K562 (cell line): Measurements from ENCODE around the gene FLRT1. TPM values are rescaled to one million over a fixed set of nuclear protein-coding genes. Genes with fewer than 3 reads are reported as not detected.

ENCODE experiments used
- ASH1L ChIP-seq: fragments of 450-650 bp; IDR thresholded peaks from 2 replicates; pipeline ENCODE4 v1.6.1; 2018; ENCODE audit warnings: borderline replicate concordance, mild to moderate bottlenecking, low read depth; ENCODE audit not compliant: partially characterized antibody
- BHLHE40 ChIP-seq: IDR thresholded peaks from 2 replicates; pipeline ENCODE4 v1.6.1; 2011; ENCODE audit warnings: low read length, improper control_type of control experiment
- CREB1 ChIP-seq, 2 experiments: sonication (generic) in 1 of 2; formaldehyde crosslinking in 1 of 2; IDR thresholded peaks; 2 replicates each; pipeline versions ENCODE4 v1.6.1 to v1.8.0; 2012 to 2022; ENCODE audit warnings: inconsistent platforms in 1 of 2, mild to moderate bottlenecking in 1 of 2, missing genetic modification reagents in 1 of 2, moderate library complexity in 1 of 2
- HMGN3 ChIP-seq: IDR thresholded peaks from 2 replicates; pipeline ENCODE4 v1.6.1; 2011; ENCODE audit warnings: borderline replicate concordance, low read depth, mild to moderate bottlenecking, mixed read lengths, low read length; ENCODE audit not compliant: insufficient read length; ENCODE audit errors: extremely low read depth
- JUN ChIP-seq, 2 experiments: sonication (generic) in 1 of 2; formaldehyde crosslinking in 1 of 2; IDR thresholded peaks; 2 replicates each; pipeline versions ENCODE4 v1.6.1 to v1.8.0; 2012 to 2022; ENCODE audit warnings: borderline replicate concordance in 2 of 2, mild to moderate bottlenecking in 2 of 2, improper control_type of control experiment in 1 of 2, low read depth in 1 of 2, low read length in 1 of 2, missing genetic modification reagents in 1 of 2
- KLF6 ChIP-seq: fragments of 250-450 bp; sonication (Bioruptor Pico); IDR thresholded peaks from 2 replicates; pipeline ENCODE4 v1.4.0; 2020; ENCODE audit warnings: mild to moderate bottlenecking, moderate library complexity, borderline replicate concordance
- SMAD2 ChIP-seq: fragments of 150-350 bp; IDR thresholded peaks from 2 replicates; pipeline ENCODE4 v1.6.1; 2014; ENCODE audit warnings: low read depth, mild to moderate bottlenecking, low read length
- SREBF2 ChIP-seq: sonication (generic); formaldehyde crosslinking; IDR thresholded peaks from 2 replicates; pipeline ENCODE4 v1.4.0; 2020; ENCODE audit warnings: mild to moderate bottlenecking, missing genetic modification reagents
- SRSF1 ChIP-seq: fragments of 200-400 bp; formaldehyde crosslinking; IDR thresholded peaks from 2 replicates; pipeline ENCODE4 v1.6.1; 2017; ENCODE audit warnings: mild to moderate bottlenecking, low read depth, low read length, moderate library complexity
- TEAD4 ChIP-seq, 2 experiments: sonication (generic) in 1 of 2; formaldehyde crosslinking in 1 of 2; IDR thresholded peaks; 2 replicates each; pipeline versions ENCODE4 v1.6.1 to v1.8.0; 2012 to 2022; ENCODE audit warnings: borderline replicate concordance in 1 of 2, inconsistent platforms in 1 of 2, low read length in 1 of 2, mild to moderate bottlenecking in 1 of 2, missing genetic modification reagents in 1 of 2
- YY1 ChIP-seq, 3 experiments: IDR thresholded peaks; 2 replicates each; pipeline ENCODE4 v1.6.1; 2011; ENCODE audit warnings: low read length in 2 of 3, mild to moderate bottlenecking in 2 of 3, moderate library complexity in 2 of 3, borderline replicate concordance in 1 of 3, control low read depth in 1 of 3, low read depth in 1 of 3; ENCODE audit not compliant: insufficient read depth in 3 of 3, insufficient replicate concordance in 2 of 3, control insufficient read depth in 1 of 3, insufficient read length in 1 of 3; ENCODE audit errors: extremely low read depth in 1 of 3
- ZKSCAN8 ChIP-seq: fragments of 200-800 bp; sonication (Bioruptor generic); IDR thresholded peaks from 2 replicates; pipeline ENCODE4 v1.6.1; 2016; ENCODE audit warnings: missing genetic modification characterization, missing compliant biosample characterization
- ZNF324 ChIP-seq: fragments of 250-450 bp; sonication (Bioruptor Pico); IDR thresholded peaks from 2 replicates; pipeline ENCODE4 v1.4.0; 2020; ENCODE audit warnings: mild to moderate bottlenecking
- ZNF354B ChIP-seq: fragments of 250-450 bp; sonication (Bioruptor Pico); IDR thresholded peaks from 2 replicates; pipeline ENCODE4 v1.4.0; 2020
- ZNF444 ChIP-seq: fragments of 250-450 bp; sonication (Bioruptor Pico); IDR thresholded peaks from 2 replicates; pipeline ENCODE4 v1.4.0; 2020; ENCODE audit warnings: mild to moderate bottlenecking, moderate library complexity
- ZNF668 ChIP-seq: fragments of 250-450 bp; sonication (Bioruptor Pico); IDR thresholded peaks from 2 replicates; pipeline ENCODE4 v1.8.0; 2022; ENCODE audit warnings: mild to moderate bottlenecking, inconsistent platforms
- polyA plus RNA-seq, 8 experiments: library from polyadenylated mRNA; depleted of rRNA in 4 of 8; stranded (reverse) in 5 of 8; unstranded in 3 of 8; fragments of >200 nt; fragmentation: Nextera tagmentation in 2 of 8; fragmentation: Illumina TruSeq in 1 of 8; extraction: Ambion mirVana in 2 of 8; extraction: Trizol in 1 of 8; gene quantifications; 2 replicates each; pipeline versions ENCODE4 v1.2.1 to v1.2.3, GENCODE V29; 2011 to 2014; ENCODE audit warnings: inconsistent platforms in 1 of 8, missing spikeins in 1 of 8
- total RNA-seq, 7 experiments: library from RNA; depleted of rRNA in 6 of 7; stranded (reverse); fragments of >200 nt in 6 of 7; fragmentation: Illumina TruSeq in 2 of 7; extraction: Trizol in 2 of 7; gene quantifications; 2 replicates each; pipeline versions ENCODE4 v1.2.1 to v1.2.3, GENCODE V29; 2011 to 2021; ENCODE audit warnings: low replicate concordance in 1 of 7
- TF ChIP-seq, protein P1 (sequence below): sonication (generic); IDR thresholded peaks from 2 replicates; pipeline ENCODE4 v1.6.1; 2016
- TF ChIP-seq, protein P2 (sequence below): sonication (generic); formaldehyde crosslinking; IDR thresholded peaks from 2 replicates; pipeline ENCODE4 v1.8.1; 2023; ENCODE audit warnings: mild to moderate bottlenecking, missing genetic modification reagents
- TF ChIP-seq, protein P3 (sequence below): fragments of 250-450 bp; sonication (Bioruptor Pico); IDR thresholded peaks from 2 replicates; pipeline ENCODE4 v1.6.1; 2021; ENCODE audit warnings: mild to moderate bottlenecking
- TF ChIP-seq, protein P4 (sequence below), 2 experiments: fragments of 450-650 bp in 1 of 2; sonication (generic) in 1 of 2; formaldehyde crosslinking; conservative IDR thresholded peaks; 2 replicates each; pipeline versions ENCODE4 v1.4.0 to v1.8.1; 2020 to 2022; ENCODE audit warnings: mild to moderate bottlenecking in 1 of 2, missing genetic modification reagents in 1 of 2

Gene FLRT1
- total and polyA plus RNA-seq, 9 of the 15 experiments (the other 6 are each of a cell fraction or from before 2014, with no cell fraction given) = not detected

DNA sequence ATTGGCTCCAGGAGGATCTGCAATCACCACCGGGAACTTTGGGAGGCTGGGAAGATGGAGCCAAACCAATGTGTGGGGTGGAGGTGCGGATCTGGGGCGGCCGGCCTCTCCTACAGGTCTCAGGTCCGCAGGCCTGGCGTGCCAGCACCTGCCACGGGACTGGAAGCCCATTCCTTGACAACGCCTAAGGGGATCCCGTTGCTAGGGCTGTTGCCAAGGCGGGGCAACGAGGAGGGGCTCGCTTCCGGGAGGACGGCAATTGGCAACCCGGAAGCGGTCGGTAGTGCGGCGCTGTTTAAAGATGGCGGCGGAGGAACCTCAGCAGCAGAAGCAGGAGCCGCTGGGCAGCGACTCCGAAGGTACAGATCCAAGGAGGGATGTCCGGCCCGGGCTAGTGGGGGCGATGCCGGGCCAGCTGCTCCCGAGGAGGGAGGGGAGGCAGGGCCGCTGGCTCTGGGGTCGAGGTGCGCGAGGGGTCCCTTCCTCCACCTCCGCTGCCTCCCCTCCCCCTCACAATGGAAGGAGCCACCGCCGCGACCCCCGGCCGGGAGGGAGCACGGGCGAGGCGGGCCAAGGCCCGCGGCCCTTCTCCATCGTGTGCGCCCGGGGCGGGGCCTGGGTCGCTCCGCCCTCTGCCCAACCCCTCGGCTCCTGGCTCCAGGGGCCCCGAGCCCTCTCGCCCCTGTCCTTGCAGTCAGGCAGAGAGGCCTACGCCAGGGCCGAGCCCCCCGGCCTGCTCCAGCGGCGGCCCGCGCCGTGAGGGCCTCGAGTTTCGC is 49.4 kb upstream of the FLRT1 start, which contains the start of gene OTUB1 (continued):
- TF ChIP-seq ZKSCAN8 (no peak), YY1 (IDR thresholded peaks at IDR 0.05; ENCODE audit: borderline replicate concordance in 1 of 3, control insufficient read depth in 1 of 3, extremely low read depth in 1 of 3, insufficient read depth in 3 of 3, insufficient read length in 1 of 3, insufficient replicate concordance in 2 of 3, low read depth in 1 of 3, low read length in 2 of 3) (peak; percentile 87 to 96 (median 95)), JUN (IDR thresholded peaks at IDR 0.05; ENCODE audit: borderline replicate concordance, low read depth, low read length) (no peak), JUN (CRISPR knock-in tag; IDR thresholded peaks at IDR 0.05; ENCODE audit: borderline replicate concordance) (no peak), SREBF2 (CRISPR knock-in tag) (no peak), ZNF354B (no peak), CREB1 (IDR thresholded peaks at IDR 0.05) (no peak; the same call in 1 of the 2 replicates), CREB1 (CRISPR knock-in tag; IDR thresholded peaks at IDR 0.05) (no peak; the same call in 1 of the 2 replicates), BHLHE40 (peak; percentile 57; the same call in 1 of the 2 replicates), KLF6 (CRISPR knock-in tag) (0 out of 2 replicates have a peak, but pooled peaks have one; percentile 33), ZNF444 (CRISPR knock-in tag) (no peak), SMAD2 (no peak), ZNF324 (CRISPR knock-in tag) (no peak), ZNF668 (CRISPR knock-in tag) (no peak), SRSF1 (no peak), TEAD4 (IDR thresholded peaks at IDR 0.05; ENCODE audit: low read length) (no peak), TEAD4 (CRISPR knock-in tag; IDR thresholded peaks at IDR 0.05; ENCODE audit: borderline replicate concordance) (no peak), ASH1L (peak; percentile 59), HMGN3 (peak; percentile 25)
- TF ChIP-seq, protein P1, sequence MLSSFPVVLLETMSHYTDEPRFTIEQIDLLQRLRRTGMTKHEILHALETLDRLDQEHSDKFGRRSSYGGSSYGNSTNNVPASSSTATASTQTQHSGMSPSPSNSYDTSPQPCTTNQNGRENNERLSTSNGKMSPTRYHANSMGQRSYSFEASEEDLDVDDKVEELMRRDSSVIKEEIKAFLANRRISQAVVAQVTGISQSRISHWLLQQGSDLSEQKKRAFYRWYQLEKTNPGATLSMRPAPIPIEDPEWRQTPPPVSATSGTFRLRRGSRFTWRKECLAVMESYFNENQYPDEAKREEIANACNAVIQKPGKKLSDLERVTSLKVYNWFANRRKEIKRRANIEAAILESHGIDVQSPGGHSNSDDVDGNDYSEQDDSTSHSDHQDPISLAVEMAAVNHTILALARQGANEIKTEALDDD = no peak
- TF ChIP-seq, protein P2, sequence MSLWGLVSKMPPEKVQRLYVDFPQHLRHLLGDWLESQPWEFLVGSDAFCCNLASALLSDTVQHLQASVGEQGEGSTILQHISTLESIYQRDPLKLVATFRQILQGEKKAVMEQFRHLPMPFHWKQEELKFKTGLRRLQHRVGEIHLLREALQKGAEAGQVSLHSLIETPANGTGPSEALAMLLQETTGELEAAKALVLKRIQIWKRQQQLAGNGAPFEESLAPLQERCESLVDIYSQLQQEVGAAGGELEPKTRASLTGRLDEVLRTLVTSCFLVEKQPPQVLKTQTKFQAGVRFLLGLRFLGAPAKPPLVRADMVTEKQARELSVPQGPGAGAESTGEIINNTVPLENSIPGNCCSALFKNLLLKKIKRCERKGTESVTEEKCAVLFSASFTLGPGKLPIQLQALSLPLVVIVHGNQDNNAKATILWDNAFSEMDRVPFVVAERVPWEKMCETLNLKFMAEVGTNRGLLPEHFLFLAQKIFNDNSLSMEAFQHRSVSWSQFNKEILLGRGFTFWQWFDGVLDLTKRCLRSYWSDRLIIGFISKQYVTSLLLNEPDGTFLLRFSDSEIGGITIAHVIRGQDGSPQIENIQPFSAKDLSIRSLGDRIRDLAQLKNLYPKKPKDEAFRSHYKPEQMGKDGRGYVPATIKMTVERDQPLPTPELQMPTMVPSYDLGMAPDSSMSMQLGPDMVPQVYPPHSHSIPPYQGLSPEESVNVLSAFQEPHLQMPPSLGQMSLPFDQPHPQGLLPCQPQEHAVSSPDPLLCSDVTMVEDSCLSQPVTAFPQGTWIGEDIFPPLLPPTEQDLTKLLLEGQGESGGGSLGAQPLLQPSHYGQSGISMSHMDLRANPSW (CRISPR knock-in tag) = no peak
- TF ChIP-seq, protein P3, sequence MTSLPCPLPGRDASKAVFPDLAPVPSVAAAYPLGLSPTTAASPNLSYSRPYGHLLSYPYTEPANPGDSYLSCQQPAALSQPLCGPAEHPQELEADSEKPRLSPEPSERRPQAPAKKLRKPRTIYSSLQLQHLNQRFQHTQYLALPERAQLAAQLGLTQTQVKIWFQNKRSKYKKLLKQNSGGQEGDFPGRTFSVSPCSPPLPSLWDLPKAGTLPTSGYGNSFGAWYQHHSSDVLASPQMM (CRISPR knock-in tag) = no peak
- TF ChIP-seq, protein P4, sequence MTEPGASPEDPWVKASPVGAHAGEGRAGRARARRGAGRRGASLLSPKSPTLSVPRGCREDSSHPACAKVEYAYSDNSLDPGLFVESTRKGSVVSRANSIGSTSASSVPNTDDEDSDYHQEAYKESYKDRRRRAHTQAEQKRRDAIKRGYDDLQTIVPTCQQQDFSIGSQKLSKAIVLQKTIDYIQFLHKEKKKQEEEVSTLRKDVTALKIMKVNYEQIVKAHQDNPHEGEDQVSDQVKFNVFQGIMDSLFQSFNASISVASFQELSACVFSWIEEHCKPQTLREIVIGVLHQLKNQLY (CRISPR knock-in tag; conservative IDR thresholded peaks at IDR 0.05) = no peak
